MM.1S (cell line): ENCODE data around the gene TCN1.

Source experiments
- EZH2 ChIP-seq: fragments of 300-600 bp; sonication (generic); optimal IDR thresholded peaks from 2 replicates; pipeline ENCODE3; 2017; ENCODE audit warnings: low read depth, mild to moderate bottlenecking, antibody characterized with exemption, low read length, mixed read lengths
- TF ChIP-seq, protein P1 (sequence below): fragments of 300-600 bp; sonication (generic); IDR thresholded peaks from 2 replicates; pipeline ENCODE4 v1.5.1; 2016; ENCODE audit warnings: antibody characterized with exemption, low read length, mixed read lengths

DNA sequence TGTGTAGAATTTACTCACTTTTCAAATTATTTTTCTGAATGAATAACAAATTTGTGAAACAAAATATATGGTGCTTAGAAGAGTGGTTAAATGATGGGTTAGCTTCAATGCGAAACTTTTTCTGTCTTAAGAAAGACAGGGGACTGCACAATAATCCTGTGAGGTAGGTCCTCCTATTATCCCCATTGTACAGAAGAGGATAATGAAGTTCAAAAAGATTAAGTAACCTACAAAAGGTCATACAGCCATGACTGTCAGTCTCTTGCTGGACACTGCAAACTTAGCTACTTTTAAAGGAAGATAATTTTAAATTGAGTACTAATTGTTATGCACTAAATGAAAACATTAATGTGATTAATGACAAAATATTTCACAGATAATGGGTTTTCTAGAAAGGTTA lies 17.3 kb upstream of the TCN1 start:
- TF ChIP-seq, protein P1, sequence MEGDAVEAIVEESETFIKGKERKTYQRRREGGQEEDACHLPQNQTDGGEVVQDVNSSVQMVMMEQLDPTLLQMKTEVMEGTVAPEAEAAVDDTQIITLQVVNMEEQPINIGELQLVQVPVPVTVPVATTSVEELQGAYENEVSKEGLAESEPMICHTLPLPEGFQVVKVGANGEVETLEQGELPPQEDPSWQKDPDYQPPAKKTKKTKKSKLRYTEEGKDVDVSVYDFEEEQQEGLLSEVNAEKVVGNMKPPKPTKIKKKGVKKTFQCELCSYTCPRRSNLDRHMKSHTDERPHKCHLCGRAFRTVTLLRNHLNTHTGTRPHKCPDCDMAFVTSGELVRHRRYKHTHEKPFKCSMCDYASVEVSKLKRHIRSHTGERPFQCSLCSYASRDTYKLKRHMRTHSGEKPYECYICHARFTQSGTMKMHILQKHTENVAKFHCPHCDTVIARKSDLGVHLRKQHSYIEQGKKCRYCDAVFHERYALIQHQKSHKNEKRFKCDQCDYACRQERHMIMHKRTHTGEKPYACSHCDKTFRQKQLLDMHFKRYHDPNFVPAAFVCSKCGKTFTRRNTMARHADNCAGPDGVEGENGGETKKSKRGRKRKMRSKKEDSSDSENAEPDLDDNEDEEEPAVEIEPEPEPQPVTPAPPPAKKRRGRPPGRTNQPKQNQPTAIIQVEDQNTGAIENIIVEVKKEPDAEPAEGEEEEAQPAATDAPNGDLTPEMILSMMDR = no peak
- no peak for TF ChIP-seq EZH2
